Stimulated activated CD4-positive, alpha-beta T cell treated with anti-CD3 and anti-CD28 coated beads, Interleukin-4, amount 100 ng/mL, for 4 hours (primary cell): ENCODE data around the gene PPP3CA.

Source experiments
- DNase-seq, 2 experiments: peaks; one replicate each; pipeline ENCODE4 v3.0.0-alpha.2; 2020

Gene PPP3CA

GRCh38 chr4:101081695-101082369 is 265.5 kb downstream of the PPP3CA start:
- DNase-seq: no peak

- DNase-seq: no peak
These were observed 266.2 kb downstream of the PPP3CA start for GRCh38 chr4:101081166-101081565.

- DNase-seq: no peak
These were observed 268.4 kb downstream of the PPP3CA start for GRCh38 chr4:101078950-101079349.

- DNase-seq: no peak
These were observed 271.3 kb downstream of the PPP3CA start for GRCh38 chr4:101076032-101076431.

- DNase-seq: no peak
These were observed 271.8 kb downstream of the PPP3CA start for GRCh38 chr4:101075536-101075935.

- DNase-seq: no peak
These were observed 273.0 kb downstream of the PPP3CA start for GRCh38 chr4:101074326-101074725.

- no peak for DNase-seq
These were observed 276.1 kb downstream of the PPP3CA start for GRCh38 chr4:101071241-101071640.

GRCh38 chr4:101068115-101068514 is 279.2 kb downstream of the PPP3CA start:
- no peak for DNase-seq

- no peak for DNase-seq
These were observed 279.9 kb downstream of the PPP3CA start for GRCh38 chr4:101067383-101067782.

- no peak for DNase-seq
These were observed 280.6 kb downstream of the PPP3CA start for GRCh38 chr4:101066626-101067170.

- DNase-seq: no peak
These were observed 281.3 kb downstream of the PPP3CA start for GRCh38 chr4:101065935-101066485.

GRCh38 chr4:101065346-101065745 is 282.0 kb downstream of the PPP3CA start:
- no peak for DNase-seq

GRCh38 chr4:101064541-101065180 is 282.7 kb downstream of the PPP3CA start:
- no peak for DNase-seq

- no peak for DNase-seq
These were observed 291.9 kb downstream of the PPP3CA start for GRCh38 chr4:101055392-101055791.

- no peak for DNase-seq
These were observed 296.5 kb downstream of the PPP3CA start for GRCh38 chr4:101050837-101051205.

- DNase-seq: no peak
These were observed 297.1 kb downstream of the PPP3CA start for GRCh38 chr4:101050088-101050836.

GRCh38 chr4:101049549-101050001 is 297.8 kb downstream of the PPP3CA start:
- no peak for DNase-seq

- DNase-seq: no peak
These were observed 302.6 kb downstream of the PPP3CA start for GRCh38 chr4:101044766-101045165.

- DNase-seq: no peak
These were observed 304.5 kb downstream of the PPP3CA start for GRCh38 chr4:101042847-101043246.

- DNase-seq: no peak
These were observed 306.6 kb downstream of the PPP3CA start for GRCh38 chr4:101040776-101041175.

GRCh38 chr4:101039367-101039766 is 308.0 kb downstream of the PPP3CA start:
- DNase-seq: peak in 1 of 2 experiments; percentile 15

- no peak for DNase-seq
These were observed 309.4 kb downstream of the PPP3CA start for GRCh38 chr4:101037938-101038413.

GRCh38 chr4:101037249-101037648 is 310.1 kb downstream of the PPP3CA start:
- DNase-seq: no peak
